GM15510 (cell line): ENCODE measurements around the gene VTA1.

Experiments
- POLR2A ChIP-seq: IDR thresholded peaks from 3 replicates; pipeline ENCODE4 v1.6.1; 2011; ENCODE audit warnings: borderline replicate concordance; ENCODE audit not compliant: insufficient read length; ENCODE audit errors: extremely low read depth

Gene VTA1

GRCh38 chr6:142242269-142242668 is 95.2 kb downstream of the VTA1 start:
- no peak for TF ChIP-seq POLR2A

- TF ChIP-seq POLR2A, result no peak
Measured at GRCh38 chr6:142246960-142247359, 99.9 kb downstream of the VTA1 start.

GRCh38 chr6:142249266-142249665 is 102.2 kb downstream of the VTA1 start:
- TF ChIP-seq POLR2A, result no peak

GRCh38 chr6:142251930-142252445 is 104.9 kb downstream of the VTA1 start:
- TF ChIP-seq POLR2A, result no peak

DNA sequence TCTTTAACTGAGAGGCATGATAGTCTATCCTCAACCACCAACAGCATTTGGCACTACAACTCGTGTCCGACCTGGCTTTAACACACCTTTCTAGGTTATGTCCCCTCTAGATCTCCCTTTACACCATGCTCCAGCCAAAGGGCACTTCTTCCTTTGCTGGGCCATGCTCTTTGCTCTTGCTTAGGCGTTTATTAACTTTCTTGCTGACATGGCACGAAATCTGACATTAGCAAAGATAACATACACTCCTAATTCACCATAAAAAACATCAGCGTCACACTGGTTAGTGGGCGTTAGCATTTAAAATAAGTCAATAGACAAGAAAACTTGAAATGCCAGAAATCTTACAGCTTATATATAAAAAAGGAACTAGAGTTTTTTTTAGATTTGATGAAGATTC is 107.5 kb downstream of the VTA1 start:
- TF ChIP-seq POLR2A, result no peak

DNA sequence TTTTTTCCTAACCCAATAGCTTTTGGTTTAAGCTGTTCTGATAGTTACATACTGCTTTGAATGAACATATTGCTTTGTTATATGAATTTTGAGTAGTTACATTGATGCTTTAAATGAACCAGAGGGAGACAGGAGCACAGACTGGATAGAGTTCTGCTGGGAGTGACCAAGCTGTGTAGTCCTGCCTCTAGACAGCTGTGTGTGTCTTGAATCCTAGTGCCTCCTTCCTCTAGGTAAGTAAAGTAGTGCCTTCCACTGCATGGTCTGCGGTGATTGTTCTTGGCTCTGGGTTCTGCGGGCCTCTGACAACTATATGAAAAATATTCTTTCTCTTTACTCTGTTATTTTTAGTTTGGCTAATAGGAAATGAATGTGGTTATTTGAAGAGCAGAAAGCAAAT is 108.7 kb downstream of the VTA1 start:
- TF ChIP-seq POLR2A, result no peak

DNA sequence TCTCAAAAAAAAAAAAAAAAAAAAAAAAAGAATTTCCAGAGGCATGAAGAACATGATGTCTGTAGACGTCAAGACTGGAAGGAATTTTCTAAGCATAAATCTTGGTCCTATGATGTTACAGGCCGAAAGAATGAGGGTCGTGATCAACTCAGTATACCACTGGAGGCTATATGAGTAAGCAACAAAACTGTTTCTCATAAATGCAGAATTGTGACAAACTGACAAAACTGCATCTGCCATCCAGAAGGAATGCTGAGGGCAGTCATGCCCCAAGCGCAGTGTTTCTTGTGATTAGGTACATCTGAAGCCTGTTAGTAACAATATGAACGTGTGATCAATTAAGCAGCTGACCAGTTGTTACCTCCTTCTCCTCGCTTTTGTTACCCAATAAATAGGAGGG is 111.2 kb downstream of the VTA1 start:
- no peak for TF ChIP-seq POLR2A

DNA sequence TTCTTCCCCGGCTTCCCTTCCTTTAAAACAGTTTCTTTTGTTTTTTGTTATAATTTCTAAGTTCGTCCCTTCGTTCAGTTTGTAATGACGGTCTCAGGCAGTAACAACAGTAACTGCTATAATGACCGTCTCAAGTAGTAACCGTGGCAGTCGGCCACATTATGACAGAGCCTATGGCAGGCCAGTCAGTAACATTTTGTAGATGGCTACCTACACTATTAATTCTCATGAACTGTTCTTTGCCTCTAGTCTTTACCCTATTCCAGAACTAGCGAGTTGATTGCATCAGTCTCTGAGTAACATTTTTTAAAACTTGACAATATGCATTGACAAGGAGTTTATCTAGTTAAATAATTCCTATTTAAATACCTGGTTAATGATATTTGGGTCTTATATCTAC is 111.7 kb downstream of the VTA1 start:
- no peak for TF ChIP-seq POLR2A

- no peak for TF ChIP-seq POLR2A
Measured at GRCh38 chr6:142260748-142261147, 113.7 kb downstream of the VTA1 start.

- TF ChIP-seq POLR2A, result no peak
Measured at GRCh38 chr6:142262231-142262630, 115.2 kb downstream of the VTA1 start.

DNA sequence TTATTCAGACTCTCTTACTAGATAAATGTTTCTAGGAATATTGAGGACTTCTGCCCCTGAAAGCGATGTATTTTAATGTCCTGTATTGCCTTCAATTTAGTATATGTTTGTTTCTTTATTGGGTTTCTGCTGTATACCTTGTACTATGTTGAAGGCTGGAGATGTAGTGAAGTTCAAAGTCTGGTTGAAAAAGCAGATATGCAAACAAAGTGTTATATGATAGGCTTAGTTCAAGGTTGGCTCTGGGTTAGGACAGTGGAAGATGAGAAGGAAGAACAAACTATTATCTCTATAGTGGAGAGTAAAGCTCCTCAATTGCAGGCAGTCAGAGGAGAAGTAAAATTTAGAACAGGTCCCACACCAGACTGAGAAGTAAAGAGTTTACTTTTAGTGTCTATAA is 118.4 kb downstream of the VTA1 start:
- no peak for TF ChIP-seq POLR2A

GRCh38 chr6:142266060-142266459 is 119.0 kb downstream of the VTA1 start:
- TF ChIP-seq POLR2A, result no peak

- no peak for TF ChIP-seq POLR2A
Measured at GRCh38 chr6:142271476-142271875, 124.4 kb downstream of the VTA1 start.
